ENCODE data around the gene CDYL.

CDYL gene

GRCh38 chr6:4903121-4903520 lies 126.9 kb downstream of the CDYL start:
- no peak overlapping the region for H3K27ac ChIP-seq
- TF ChIP-seq, protein P1, sequence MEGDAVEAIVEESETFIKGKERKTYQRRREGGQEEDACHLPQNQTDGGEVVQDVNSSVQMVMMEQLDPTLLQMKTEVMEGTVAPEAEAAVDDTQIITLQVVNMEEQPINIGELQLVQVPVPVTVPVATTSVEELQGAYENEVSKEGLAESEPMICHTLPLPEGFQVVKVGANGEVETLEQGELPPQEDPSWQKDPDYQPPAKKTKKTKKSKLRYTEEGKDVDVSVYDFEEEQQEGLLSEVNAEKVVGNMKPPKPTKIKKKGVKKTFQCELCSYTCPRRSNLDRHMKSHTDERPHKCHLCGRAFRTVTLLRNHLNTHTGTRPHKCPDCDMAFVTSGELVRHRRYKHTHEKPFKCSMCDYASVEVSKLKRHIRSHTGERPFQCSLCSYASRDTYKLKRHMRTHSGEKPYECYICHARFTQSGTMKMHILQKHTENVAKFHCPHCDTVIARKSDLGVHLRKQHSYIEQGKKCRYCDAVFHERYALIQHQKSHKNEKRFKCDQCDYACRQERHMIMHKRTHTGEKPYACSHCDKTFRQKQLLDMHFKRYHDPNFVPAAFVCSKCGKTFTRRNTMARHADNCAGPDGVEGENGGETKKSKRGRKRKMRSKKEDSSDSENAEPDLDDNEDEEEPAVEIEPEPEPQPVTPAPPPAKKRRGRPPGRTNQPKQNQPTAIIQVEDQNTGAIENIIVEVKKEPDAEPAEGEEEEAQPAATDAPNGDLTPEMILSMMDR (conservative IDR thresholded peaks at IDR 0.05) = no peak

GRCh38 chr6:4903751-4904370 lies 127.7 kb downstream of the CDYL start:
- no peak overlapping the region for H3K27ac ChIP-seq
- TF ChIP-seq, protein P1 (conservative IDR thresholded peaks at IDR 0.05) = no peak

DNA sequence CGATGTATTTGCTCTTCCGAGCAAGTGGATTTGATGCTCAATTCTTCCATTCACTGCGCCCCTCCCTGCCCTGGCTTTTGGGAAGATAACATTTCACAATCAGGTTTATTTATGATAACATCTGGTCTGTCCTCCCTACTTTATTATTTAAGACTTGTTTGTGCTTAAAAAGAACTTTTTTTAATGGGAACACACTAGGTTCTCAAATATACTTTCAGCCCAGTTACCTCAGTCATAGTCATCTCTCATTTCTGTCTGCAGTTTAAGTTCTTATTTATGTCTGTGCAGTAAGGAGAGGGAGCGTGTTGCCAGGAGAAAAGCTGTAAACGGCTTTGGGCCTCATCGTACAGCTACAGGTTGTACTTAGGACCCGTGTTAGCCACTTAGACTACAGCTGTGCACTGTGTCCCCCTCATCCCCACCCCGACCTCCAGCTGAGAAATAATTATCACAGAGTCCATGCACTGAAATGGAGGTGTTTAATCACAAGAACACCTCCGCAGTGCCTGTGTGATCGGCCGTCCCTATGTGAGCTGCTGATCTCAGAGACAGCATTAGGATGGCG lies 128.3 kb downstream of the CDYL start:
- no peak overlapping the region for H3K27ac ChIP-seq
- TF ChIP-seq, protein P1 (conservative IDR thresholded peaks at IDR 0.05) = no peak

DNA sequence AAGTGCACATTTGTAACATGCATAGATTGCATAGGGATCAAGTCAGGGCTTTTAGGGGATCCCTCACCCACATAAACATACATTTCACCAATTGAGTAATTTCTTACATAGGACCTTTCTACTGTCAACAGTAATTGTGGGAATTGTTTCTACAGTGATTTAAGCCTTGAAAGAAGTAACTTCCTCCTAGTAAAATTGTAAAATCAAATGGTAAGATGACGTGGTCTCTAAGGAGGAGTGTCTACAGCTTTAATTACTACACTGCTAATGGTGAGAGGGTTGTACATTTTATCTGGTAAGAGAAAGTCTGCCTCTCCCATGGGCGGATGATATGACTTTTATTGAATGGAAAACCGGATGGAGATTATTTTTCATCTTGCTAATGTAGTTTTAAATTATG lies 129.6 kb downstream of the CDYL start:
- TF ChIP-seq, protein P1 (conservative IDR thresholded peaks at IDR 0.05) = no peak

DNA sequence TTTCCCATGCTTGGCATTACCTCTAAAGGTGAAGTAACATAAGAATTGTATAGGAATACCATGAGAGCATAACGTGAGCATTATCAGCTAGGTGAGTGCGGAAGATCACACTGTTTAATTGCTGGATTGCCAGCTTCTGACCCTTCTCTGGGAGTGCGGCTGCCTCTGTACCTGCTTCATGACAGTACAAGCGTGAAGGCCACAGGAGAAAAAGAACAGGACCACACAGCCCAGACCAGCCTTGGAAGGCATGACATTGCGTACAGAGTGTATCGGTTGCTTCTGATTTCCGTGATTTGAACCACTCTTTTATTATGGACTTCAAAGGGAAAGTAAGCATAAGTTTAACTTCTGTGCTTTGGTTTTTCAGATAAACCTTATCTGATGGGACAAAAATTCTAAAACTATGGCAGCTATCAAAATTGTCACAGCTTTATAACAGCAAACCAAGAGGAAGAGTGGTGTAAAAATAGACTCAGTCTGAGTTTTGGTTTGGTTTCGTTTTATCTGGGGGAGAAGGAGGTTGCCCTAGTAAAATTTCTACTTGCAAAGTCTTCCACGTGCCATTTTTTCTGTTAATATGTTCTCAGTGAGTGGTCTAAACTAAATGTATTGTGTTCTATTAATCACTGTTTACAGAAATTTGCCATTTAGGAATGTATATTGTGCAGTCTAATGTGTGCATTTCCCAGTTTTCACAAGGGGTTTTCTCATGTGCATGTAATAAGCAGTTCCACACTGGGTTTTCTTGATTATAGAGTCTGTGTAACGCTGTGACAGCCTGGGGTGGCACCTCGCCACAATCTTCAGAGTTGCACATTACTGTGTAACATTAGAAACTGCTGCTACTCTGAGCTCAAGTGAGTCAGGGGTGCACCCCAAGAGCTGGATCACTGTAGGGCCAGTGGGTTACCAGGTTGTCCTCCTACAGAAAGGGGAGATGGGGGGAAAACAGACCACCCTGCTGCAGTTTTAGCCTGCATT lies 130.4 kb downstream of the CDYL start:
- no peak overlapping the region for H3K27ac ChIP-seq
- TF ChIP-seq, protein P1 (conservative IDR thresholded peaks at IDR 0.05) = no peak

More for the DNA sequence above, 129.6 kb downstream of the CDYL start:
- no peak overlapping the region for H3K27ac ChIP-seq

DNA sequence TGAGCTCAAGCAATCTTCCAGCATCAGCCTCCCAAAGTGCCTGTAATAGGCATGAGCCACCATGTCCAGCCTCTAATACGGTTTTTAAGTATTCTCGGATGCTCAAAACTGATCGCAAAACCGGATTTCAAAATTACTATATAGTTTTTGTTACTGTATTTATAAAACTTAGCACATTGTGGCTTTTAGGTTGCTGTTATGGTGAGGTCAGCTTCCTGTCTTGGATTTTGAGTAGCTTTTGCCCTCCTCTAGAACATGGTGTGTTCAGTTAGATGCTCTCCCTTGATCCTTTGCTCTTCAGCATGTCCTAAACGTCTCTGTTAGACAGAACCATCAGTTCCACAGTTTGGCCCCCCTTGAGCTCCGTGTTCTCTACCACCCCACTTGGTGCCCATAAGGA lies 131.4 kb downstream of the CDYL start:
- H3K27ac ChIP-seq = no peak overlapping the region
- TF ChIP-seq, protein P1 (conservative IDR thresholded peaks at IDR 0.05) = no peak

DNA sequence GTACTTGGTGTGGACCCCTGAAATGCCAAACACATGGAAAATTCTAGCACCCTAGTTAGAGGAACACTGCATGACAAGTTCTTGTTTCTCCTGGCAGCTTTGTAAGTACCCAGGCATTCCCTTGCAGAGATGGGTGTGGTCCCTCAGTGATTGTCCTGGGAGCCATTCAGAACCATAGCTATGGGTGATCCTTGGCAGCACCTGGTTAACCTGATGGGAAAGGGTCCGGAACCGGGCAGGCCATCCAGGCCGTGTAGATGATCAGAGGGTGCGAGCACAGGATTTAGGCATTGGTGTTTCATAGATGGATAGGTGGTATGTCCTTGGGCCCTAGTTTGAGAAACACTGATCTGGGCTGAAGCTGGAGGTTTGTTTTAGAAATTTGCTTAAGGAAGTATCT lies 131.9 kb downstream of the CDYL start:
- H3K27ac ChIP-seq = no peak overlapping the region
- TF ChIP-seq, protein P1 (conservative IDR thresholded peaks at IDR 0.05) = no peak
